HuH-7 (cell line): ENCODE measurements around the gene CISD1.
"Not testable (repeated sequence)": the region's sequence is repeated elsewhere in the genome, so short reads cannot be mapped to it uniquely, and the experiment has no call there.

Source experiments
- DNase-seq: peaks from one replicate; pipeline ENCODE4 v3.0.0; 2011; ENCODE audit warnings: low spot score

The CISD1 gene

DNA sequence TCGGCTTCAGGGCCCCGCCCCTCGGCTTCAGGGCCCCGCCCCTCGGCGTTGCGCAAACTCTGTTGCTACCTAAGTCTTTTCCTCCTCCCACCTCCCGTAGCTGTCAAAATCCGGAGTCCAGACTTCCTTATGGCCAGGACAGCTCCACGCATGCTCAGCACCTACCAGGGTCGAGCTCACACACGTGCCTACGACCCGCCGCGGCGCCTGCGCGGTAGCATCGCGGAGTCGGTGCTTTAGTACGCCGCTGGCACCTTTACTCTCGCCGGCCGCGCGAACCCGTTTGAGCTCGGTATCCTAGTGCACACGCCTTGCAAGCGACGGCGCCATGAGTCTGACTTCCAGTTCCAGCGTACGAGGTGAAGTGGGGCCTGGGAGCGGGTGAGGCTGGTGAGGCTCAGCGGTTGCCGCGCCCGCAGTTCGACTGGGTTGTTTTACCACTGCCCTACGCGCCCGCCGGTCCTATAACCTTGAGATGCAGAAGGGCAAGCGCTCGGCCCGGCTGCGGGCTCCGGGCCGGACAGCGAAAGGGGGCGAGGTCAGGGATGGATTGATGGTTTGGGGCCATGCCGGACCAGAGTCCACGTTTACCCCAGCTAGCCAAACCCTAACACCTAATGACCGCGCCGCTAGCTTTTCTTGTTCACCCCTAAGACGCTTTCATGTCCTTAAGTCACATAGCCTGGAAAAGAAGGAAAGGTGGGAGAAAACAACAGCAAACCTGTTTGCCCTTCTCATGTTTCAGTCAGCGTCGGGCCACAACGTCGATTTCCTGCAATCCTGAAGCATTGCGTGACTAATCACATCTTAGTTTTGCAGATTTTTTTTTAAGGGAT lies at the start of gene CISD1:
TSS of gene CISD1 (plus strand) at position 217 of the 836 bp plus-strand sequence. CDS start at position 329, 112 bp downstream.
- peak; percentile 91 for DNase-seq

DNA sequence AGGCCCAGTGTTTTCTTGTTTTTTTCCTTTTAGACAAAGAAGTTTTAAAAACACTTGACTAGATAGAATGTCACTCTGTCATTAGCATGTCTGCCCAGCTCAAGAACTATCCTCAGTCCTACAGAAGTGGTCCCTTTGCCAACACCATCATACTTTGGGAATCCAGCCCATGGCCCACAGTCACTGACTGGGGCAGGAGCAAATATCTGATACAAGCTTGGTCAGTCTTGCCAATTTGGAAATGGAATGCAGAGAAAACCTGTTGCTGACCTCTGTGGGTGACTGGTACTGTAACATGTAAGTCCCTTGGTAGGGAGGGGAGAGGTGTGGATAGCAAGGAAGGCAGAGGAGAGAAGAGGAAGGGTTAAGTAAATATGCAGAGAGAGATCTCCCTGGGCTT lies 49.1 kb upstream of the CISD1 start:
- no peak for DNase-seq

GRCh38 chr10:58220769-58221451 lies 48.1 kb upstream of the CISD1 start:
- no peak for DNase-seq

DNA sequence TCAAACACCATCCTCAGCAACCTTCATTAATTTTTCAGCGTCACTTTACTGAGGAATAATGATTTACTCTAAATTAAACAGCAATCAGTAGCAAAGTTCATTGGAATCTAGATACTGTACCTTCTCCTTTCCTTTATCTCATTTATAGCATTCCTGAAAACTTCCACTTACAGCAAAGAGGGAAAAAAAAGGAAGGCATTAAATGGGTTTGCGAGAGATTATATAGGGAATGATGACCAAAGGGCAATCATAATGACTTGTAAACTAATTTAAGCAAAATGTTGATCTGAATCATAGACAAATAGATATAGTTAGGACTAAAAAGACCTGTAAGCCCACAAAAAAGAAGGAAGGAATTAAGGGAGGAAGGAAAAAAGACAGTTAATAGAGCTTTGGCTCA lies 43.3 kb upstream of the CISD1 start:
- no peak for DNase-seq

- DNase-seq, result not testable (repeated sequence)
Observed at GRCh38 chr10:58229856-58230255, 39.1 kb upstream of the CISD1 start.

- DNase-seq, result no peak
Observed at GRCh38 chr10:58237014-58237834, 31.7 kb upstream of the CISD1 start.

DNA sequence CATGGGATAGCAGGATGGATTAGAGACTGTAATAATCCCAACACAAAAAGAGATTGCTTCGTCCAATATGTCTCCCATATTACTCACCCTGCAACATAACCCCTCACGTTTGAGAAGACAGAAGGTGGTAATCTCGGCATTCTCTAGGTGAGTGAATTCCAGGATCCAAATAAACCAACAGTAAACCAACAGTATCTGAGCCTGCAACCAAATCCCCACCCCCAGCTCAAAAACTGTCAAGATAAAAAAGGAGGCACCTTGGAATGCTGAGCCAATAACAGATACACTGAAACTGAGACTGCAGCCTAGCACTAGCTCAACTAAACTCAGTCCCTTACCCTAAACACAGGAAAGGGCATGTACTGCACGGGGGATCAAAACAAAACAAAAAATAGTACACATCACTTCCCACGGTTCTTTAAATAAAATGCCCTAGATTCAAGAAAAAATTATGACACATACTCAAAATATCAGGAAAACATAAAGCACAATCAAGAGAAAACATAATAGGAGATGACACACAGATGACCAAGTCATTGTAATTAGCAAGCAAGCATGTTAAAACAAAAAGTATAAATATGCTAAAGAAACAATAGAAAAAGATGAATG lies 29.3 kb upstream of the CISD1 start:
- DNase-seq, result no peak

- no peak for DNase-seq
Observed at GRCh38 chr10:58240531-58240930, 28.4 kb upstream of the CISD1 start.

GRCh38 chr10:58241346-58241745 lies 27.6 kb upstream of the CISD1 start:
- no peak for DNase-seq

DNA sequence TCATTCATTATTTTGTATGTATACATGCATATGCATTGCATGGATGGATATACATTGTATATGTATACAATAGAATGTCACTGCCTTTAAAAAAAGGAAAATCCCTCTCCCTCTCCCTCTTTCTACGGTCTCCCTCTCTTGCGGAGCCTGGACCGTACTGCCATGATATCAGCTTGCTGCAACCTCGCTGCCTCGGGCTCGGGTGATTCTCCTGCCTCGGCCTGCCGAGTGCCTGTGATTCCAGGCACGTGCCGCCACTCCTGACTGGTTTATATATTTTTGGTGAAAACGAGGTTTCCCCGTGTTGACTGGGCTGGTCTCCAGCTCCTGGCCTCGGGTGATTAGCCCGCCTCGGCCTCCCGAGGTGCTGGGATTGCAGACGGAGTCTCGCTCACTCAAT lies 25.7 kb upstream of the CISD1 start:
- no peak for DNase-seq

GRCh38 chr10:58243801-58244200 lies 25.2 kb upstream of the CISD1 start:
- not testable (repeated sequence) for DNase-seq

DNA sequence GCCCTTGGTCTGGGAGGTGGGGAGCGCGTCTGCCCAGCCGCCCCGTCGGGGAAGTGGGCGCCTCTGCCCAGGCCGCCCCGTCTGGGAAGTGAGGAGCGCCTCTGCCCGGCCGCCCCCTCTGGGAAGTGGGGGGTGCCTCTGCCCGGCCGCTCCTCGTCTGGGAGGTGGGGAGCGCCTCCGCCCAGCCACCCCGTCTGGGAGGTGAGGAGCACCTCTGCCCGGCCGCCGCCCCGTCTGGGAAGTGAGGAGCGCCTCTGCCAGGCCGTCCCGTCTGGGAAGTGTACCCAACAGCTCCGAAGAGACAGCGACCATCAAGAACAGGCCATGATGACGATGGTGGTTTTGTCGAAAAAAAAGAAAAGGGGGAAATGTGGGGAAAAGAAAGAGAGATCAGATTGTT lies 24.7 kb upstream of the CISD1 start:
- not testable (repeated sequence) for DNase-seq

- DNase-seq, result not testable (repeated sequence)
Observed at GRCh38 chr10:58244666-58245065, 24.3 kb upstream of the CISD1 start.

DNA sequence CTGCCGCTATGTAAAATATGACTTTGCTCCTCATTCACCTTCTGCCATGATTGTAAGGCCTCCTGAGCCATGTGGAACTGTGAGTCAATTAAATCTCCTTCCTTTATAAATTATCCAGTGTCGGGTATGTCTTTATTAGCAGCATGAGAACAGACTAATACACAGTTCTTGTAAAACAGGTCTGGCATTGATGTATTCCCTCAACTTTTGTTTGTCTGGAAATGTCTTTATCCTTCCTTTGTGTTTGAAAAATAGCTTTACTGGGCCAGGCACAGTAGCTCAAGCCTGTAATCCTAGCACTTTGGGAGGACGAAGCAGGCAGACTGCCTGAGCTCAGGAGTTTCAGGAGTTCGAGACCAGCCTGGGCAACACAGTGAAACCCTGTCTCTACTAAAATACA lies 15.8 kb upstream of the CISD1 start:
- DNase-seq, result no peak

DNA sequence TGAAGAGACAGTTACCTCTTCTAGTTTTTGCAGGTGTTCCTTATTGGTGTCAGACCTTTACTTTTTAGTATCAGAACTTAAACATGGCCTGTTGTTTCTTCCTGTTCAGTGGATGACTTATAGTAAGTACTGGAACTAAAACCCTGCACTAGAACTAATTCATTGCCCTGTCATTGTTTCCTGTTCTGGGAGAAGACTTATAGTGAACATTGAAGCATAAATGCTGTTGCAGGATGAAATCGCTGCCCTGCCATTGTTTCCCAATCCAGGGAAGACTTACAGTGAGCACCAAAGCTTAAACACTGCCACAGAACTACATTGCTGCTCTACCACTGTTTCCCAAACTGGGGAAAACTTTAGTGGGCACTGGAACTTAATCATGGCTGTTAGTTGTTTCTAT lies 14.3 kb upstream of the CISD1 start:
- DNase-seq, result no peak

DNA sequence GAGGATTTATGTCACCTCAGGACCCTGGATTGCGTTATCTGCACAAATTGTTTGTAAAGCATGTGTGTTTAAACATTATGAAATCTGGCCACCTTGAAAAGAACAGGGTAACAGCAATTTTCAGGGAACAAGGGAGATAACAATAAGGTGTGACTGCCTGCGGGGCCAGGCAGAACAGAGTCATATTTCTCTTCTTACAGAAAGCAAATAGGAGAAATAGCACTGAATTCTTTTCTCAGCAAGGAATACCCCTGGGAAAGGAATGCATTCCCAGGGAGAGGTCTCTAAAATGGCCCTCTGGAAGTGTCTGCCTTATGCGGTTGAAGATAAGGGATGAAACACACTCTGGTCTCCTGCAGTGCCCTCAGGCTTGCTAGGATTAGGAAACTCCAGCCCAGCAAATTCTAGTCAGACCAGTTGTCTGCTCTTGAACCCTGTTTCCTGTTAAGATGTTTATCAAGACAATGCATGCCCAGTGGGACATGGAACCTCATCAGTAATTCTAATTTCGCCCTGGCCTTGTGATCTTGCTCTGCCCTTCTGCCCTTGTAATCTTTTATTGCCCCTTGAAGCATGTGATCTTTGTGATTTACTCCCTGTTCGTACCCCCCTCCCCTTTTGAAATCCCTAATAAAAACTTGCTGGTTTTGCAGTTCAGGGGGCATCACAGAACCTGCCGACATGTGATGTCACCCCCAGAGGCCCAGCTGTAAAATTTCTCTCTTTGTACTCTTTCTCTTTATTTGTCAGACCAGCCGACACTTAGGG lies 12.8 kb upstream of the CISD1 start:
- not testable (repeated sequence) for DNase-seq

DNA sequence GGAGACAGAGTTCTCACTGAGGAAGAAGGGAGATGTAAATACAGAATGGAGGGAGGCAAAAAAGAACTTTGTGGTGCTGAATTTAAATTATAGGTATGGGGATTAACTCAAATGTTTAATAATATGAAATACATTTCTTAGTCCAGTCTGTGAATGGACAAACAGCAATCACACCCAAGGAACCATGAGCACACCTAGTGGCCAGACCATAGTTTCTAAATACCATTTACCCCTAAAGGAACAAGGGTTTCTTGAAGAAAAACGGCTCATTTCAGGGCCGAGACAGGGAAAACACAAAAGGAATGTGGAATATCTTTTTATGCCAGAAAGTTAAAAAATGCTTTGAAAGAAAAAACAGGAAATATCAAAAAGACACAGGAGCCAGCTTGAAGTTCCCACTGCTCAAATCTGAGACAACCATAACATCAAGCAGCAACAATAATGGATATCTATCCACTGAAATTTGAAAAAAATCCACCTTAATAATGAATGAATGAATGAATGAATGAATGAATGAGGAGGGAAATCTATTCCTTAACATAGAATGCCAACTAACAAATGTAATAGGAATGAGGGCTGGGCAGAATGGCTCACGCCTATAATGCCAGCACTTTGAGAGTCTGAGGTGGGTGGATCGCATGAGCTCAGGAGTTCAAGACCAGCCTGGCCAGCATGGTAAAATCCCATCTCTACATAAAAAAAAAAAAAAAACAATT lies 9.8 kb upstream of the CISD1 start:
- DNase-seq, result no peak

- DNase-seq, result no peak
Observed at GRCh38 chr10:58260334-58260733, 8.6 kb upstream of the CISD1 start.

GRCh38 chr10:58262766-58263165 lies 6.2 kb upstream of the CISD1 start:
- DNase-seq, result no peak

DNA sequence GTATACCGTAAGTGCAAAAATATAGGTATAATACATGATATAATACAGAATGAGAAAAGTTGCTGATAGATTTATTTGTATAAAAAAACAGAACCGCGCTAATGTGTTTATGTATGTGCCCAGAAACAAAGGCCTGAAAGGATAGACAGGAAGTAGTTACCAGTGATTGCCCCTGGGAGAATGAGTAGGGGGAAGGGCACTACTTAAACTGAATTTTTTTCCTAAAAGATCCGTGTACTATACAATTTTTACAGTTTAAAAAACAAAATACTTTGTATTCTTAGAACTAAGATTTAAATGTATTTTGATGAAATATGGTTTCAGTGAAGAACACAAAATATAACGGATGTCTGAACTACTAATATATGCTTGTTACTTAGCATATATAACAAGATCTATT lies 4.2 kb upstream of the CISD1 start:
- no peak for DNase-seq

- no peak for DNase-seq
Observed at GRCh38 chr10:58265249-58265648, 3.7 kb upstream of the CISD1 start.
